Calu3 (cell line): ENCODE measurements around the gene C4orf50. TPM values are rescaled to one million over a fixed set of nuclear protein-coding genes. Genes with fewer than 3 reads are reported as not detected.

Experiments used
- BruUV-seq: library from RNA; stranded (reverse); fragments of 400-500 nt; replicated peaks from 2 replicates; lab custom pipeline; 2021; lab: Mats Ljungman, UMichigan
- CTCF ChIA-PET: fragments of 300-600 bp; sonication (Branson Sonifier 250); formaldehyde crosslinking; loops from one replicate; lab custom pipeline; 2022; ENCODE audit warnings: antibody characterized with exemption; lab: Charles Lee
- DNase-seq: peaks from one replicate; pipeline ENCODE4 v3.0.0; 2022
- H3K27ac Mint-ChIP-seq: one replicate; pipeline ENCODE4 v1.8.0; 2022; ENCODE audit warnings: mixed read lengths; ENCODE audit not compliant: unreplicated experiment
- H3K27me3 Mint-ChIP-seq: one replicate; pipeline ENCODE4 v1.8.0; 2022; ENCODE audit warnings: mixed read lengths; ENCODE audit not compliant: unreplicated experiment
- H3K36me3 Mint-ChIP-seq: one replicate; pipeline ENCODE4 v1.8.0; 2022; ENCODE audit warnings: mild to moderate bottlenecking, moderate library complexity, mixed read lengths; ENCODE audit not compliant: insufficient read depth, unreplicated experiment
- H3K4me1 Mint-ChIP-seq: one replicate; pipeline ENCODE4 v1.8.0; 2022; ENCODE audit warnings: mild to moderate bottlenecking, low read depth, mixed read lengths; ENCODE audit not compliant: unreplicated experiment
- H3K4me3 Mint-ChIP-seq: one replicate; pipeline ENCODE4 v1.8.0; 2022; ENCODE audit warnings: mild to moderate bottlenecking, low read depth, moderate library complexity, mixed read lengths; ENCODE audit not compliant: unreplicated experiment
- H3K9me3 Mint-ChIP-seq: one replicate; pipeline ENCODE4 v1.8.0; 2022; ENCODE audit warnings: low read depth, mixed read lengths; ENCODE audit not compliant: unreplicated experiment
- CTCF ChIP-seq: fragments of 200-600 bp; IDR thresholded peaks from one replicate; pipeline ENCODE4 v1.8.0; 2022; ENCODE audit warnings: antibody characterized with exemption; ENCODE audit not compliant: unreplicated experiment
- intact Hi-C: fragments of 100-400 bp; cut with micrococcal nuclease; formaldehyde crosslinking; loops from one replicate; pipeline ENCODE4 v1.10.0; 2022; ENCODE audit not compliant: unreplicated experiment
- total RNA-seq: library from RNA; stranded (reverse); gene quantifications from 2 replicates; pipeline ENCODE4 v1.2.3, GENCODE V29; 2022

The C4orf50 gene
- total RNA-seq, 1 experiment from 2014 or later: not detected

GRCh38 chr4:5887361-5888221, 130.6 kb downstream of the C4orf50 start:
- intact Hi-C loops: no loop called here
- H3K9me3 Mint-ChIP-seq: peaks cover 5% of the 10 kb centered on the region
- CTCF ChIA-PET: no interaction called here
- no peak overlapping the region for H3K27ac Mint-ChIP-seq
- TF ChIP-seq CTCF: no peak
- peaks cover 12% of the 10 kb centered on the region for H3K27me3 Mint-ChIP-seq
- BruUV-seq: no TSS peak
- H3K4me1 Mint-ChIP-seq: no peaks in the 10 kb centered on the region
- no peaks in the 10 kb centered on the region for H3K36me3 Mint-ChIP-seq
- DNase-seq: no peak
- no peak overlapping the region for H3K4me3 Mint-ChIP-seq

GRCh38 chr4:5887011-5887360, 131.2 kb downstream of the C4orf50 start:
- Mint-ChIP-seq H3K27ac (no peak overlapping the region), H3K36me3 (no peaks in the 10 kb centered on the region), H3K4me3 (no peak overlapping the region), H3K27me3 (peaks cover 12% of the 10 kb centered on the region), H3K9me3 (peaks cover 5% of the 10 kb centered on the region), H3K4me1 (no peaks in the 10 kb centered on the region)
- no peak for DNase-seq
- intact Hi-C loops: no loop called here
- CTCF ChIA-PET: no interaction called here
- TF ChIP-seq CTCF: no peak
- BruUV-seq: no TSS peak

- H3K9me3 Mint-ChIP-seq: peaks cover 2% of the 10 kb centered on the region
- CTCF ChIA-PET: no interaction called here
- no peaks in the 10 kb centered on the region for H3K36me3 Mint-ChIP-seq
- H3K4me1 Mint-ChIP-seq: no peaks in the 10 kb centered on the region
- H3K27ac Mint-ChIP-seq: no peak overlapping the region
- intact Hi-C loops: no loop called here
- no peak for TF ChIP-seq CTCF
- H3K27me3 Mint-ChIP-seq: peaks cover 12% of the 10 kb centered on the region
- no peak overlapping the region for H3K4me3 Mint-ChIP-seq
- DNase-seq: no peak
- no TSS peak for BruUV-seq
These were observed 132.5 kb downstream of the C4orf50 start for GRCh38 chr4:5885733-5886132.

GRCh38 chr4:5884796-5885195, 133.4 kb downstream of the C4orf50 start:
- BruUV-seq: no TSS peak
- TF ChIP-seq CTCF: no peak
- Mint-ChIP-seq H3K36me3 (no peaks in the 10 kb centered on the region), H3K9me3 (peaks cover 2% of the 10 kb centered on the region), H3K27me3 (peaks cover 12% of the 10 kb centered on the region), H3K27ac (no peak overlapping the region), H3K4me3 (no peak overlapping the region), H3K4me1 (no peaks in the 10 kb centered on the region)
- CTCF ChIA-PET: no interaction called here
- no peak for DNase-seq
- intact Hi-C loops: no loop called here
